SH-SY5Y (cell line): Measurements from ENCODE around the gene DIDO1.

ENCODE experiments used
- GATA2 ChIP-seq: IDR thresholded peaks from 2 replicates; pipeline ENCODE4 v1.6.1; 2011; ENCODE audit warnings: mild to moderate bottlenecking, low read depth, low read length
- GATA3 ChIP-seq: IDR thresholded peaks from 2 replicates; pipeline ENCODE4 v1.6.1; 2011; ENCODE audit warnings: low read depth, mild to moderate bottlenecking, low read length, moderate library complexity

DNA sequence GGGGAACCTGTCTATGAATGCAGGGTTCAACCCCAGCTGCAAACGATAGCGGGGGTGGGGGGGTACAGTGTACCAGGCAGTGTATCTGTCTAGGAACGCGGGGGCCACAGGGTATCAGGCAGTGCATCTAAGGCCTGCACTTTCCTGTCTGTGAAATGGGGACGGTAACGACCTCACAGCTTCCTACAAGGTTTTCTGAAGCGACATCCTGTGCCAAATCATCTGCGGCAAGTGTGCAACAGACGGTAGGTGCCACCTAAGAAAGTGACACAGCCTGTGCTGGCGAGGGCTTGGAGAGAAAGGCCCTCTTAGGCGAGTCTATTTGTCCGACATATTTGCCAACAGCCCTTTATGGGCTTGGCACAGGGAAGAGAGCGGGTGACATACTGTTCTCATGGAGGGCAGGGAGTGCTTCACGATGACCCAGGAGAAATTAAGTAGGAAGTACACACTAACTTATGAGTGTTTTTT lies 3.8 kb downstream of the DIDO1 start:
- TF ChIP-seq GATA2, result no peak
- TF ChIP-seq GATA3, result no peak
